ENCODE measurements around the gene DMBT1.

DNA sequence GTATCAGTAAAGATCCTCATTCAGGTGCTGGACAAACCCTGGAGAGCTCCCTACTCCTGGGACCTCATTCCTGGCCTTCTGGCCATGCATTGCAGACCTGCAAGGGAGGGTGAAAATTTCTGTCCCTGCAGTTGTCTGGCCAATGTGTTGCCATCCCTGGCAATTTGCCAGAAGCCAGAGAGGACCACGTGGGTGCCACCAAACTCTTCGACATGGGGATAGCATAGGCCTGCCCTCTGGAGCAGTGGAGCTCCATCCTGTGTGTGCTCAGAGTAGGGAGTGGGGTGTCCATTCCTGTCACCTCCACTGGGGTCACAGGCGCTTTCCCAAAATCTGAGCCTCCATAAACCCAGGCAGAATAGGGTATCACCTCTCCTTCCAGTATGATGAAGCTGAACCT lies 31.2 kb downstream of the DMBT1 start:
- TF ChIP-seq POLR2A (IDR thresholded peaks at IDR 0.05; ENCODE audit: low read depth) (no peak), POLR2AphosphoS5 (IDR thresholded peaks at IDR 0.05) (no peak)
- TF ChIP-seq, protein P1, sequence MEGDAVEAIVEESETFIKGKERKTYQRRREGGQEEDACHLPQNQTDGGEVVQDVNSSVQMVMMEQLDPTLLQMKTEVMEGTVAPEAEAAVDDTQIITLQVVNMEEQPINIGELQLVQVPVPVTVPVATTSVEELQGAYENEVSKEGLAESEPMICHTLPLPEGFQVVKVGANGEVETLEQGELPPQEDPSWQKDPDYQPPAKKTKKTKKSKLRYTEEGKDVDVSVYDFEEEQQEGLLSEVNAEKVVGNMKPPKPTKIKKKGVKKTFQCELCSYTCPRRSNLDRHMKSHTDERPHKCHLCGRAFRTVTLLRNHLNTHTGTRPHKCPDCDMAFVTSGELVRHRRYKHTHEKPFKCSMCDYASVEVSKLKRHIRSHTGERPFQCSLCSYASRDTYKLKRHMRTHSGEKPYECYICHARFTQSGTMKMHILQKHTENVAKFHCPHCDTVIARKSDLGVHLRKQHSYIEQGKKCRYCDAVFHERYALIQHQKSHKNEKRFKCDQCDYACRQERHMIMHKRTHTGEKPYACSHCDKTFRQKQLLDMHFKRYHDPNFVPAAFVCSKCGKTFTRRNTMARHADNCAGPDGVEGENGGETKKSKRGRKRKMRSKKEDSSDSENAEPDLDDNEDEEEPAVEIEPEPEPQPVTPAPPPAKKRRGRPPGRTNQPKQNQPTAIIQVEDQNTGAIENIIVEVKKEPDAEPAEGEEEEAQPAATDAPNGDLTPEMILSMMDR (IDR thresholded peaks at IDR 0.05), result no peak
